ENCODE results near the gene ZNF491.
"Not testable (repeated sequence)": the region's sequence is repeated elsewhere in the genome, so short reads cannot be mapped to it uniquely, and the experiment has no call there.

ZNF491 gene

GRCh38 chr19:11806354-11807098 is 8.2 kb downstream of the ZNF491 start:
- in situ Hi-C loops (cut with MboI; ENCODE audit: low sequenced_read_pairs), result no loop called here

- in situ Hi-C loops (cut with MboI; ENCODE audit: low sequenced_read_pairs), result no loop called here
Observed at GRCh38 chr19:11807099-11807380, 8.7 kb downstream of the ZNF491 start.

- in situ Hi-C loops (cut with MboI; ENCODE audit: low sequenced_read_pairs), result no loop called here
Observed at GRCh38 chr19:11813703-11814028, 15.3 kb downstream of the ZNF491 start.

GRCh38 chr19:11814029-11814699 is 15.8 kb downstream of the ZNF491 start, which contains the start of gene ZNF440:
ZNF440 (plus strand) TSS chr19:11814273; CDS start chr19:11814448, 175 bp downstream.
- in situ Hi-C loops (cut with MboI; ENCODE audit: low sequenced_read_pairs), result no loop called here

GRCh38 chr19:11814700-11815035 is 16.3 kb downstream of the ZNF491 start:
- in situ Hi-C loops (cut with MboI; ENCODE audit: low sequenced_read_pairs), result no loop called here

GRCh38 chr19:11821474-11822109 is 23.3 kb downstream of the ZNF491 start:
- in situ Hi-C loops (cut with MboI; ENCODE audit: low sequenced_read_pairs), result no loop called here

GRCh38 chr19:11828957-11829876 is 30.9 kb downstream of the ZNF491 start:
- in situ Hi-C loops (cut with MboI; ENCODE audit: low sequenced_read_pairs), result not testable (repeated sequence)

GRCh38 chr19:11832253-11832912 is 34.1 kb downstream of the ZNF491 start:
- in situ Hi-C loops (cut with MboI; ENCODE audit: low sequenced_read_pairs), result no loop called here

GRCh38 chr19:11833541-11833940 is 35.2 kb downstream of the ZNF491 start:
- in situ Hi-C loops (cut with MboI; ENCODE audit: low sequenced_read_pairs), result no loop called here

- in situ Hi-C loops (cut with MboI; ENCODE audit: low sequenced_read_pairs), result not testable (repeated sequence)
Observed at GRCh38 chr19:11835626-11836066, 37.3 kb downstream of the ZNF491 start.

- in situ Hi-C loops (cut with MboI; ENCODE audit: low sequenced_read_pairs), result no loop called here
Observed at GRCh38 chr19:11843722-11844121, 45.4 kb downstream of the ZNF491 start.

- in situ Hi-C loops (cut with MboI; ENCODE audit: low sequenced_read_pairs), result not testable (repeated sequence)
Observed at GRCh38 chr19:11847615-11848014, 49.3 kb downstream of the ZNF491 start.

GRCh38 chr19:11848200-11848593 is 49.9 kb downstream of the ZNF491 start:
- in situ Hi-C loops (cut with MboI; ENCODE audit: low sequenced_read_pairs), result no loop called here

GRCh38 chr19:11848594-11849469 is 50.5 kb downstream of the ZNF491 start, which contains the start of gene ZNF439:
ZNF439 (plus strand) TSS chr19:11848726; CDS start chr19:11848868, 142 bp downstream.
- in situ Hi-C loops (cut with MboI; ENCODE audit: low sequenced_read_pairs), result no loop called here

GRCh38 chr19:11850289-11850688 is 52.0 kb downstream of the ZNF491 start:
- in situ Hi-C loops (cut with MboI; ENCODE audit: low sequenced_read_pairs), result not testable (repeated sequence)

GRCh38 chr19:11853358-11853757 is 55.0 kb downstream of the ZNF491 start:
- in situ Hi-C loops (cut with MboI; ENCODE audit: low sequenced_read_pairs), result no loop called here

GRCh38 chr19:11856596-11857250 is 58.4 kb downstream of the ZNF491 start:
- in situ Hi-C loops (cut with MboI; ENCODE audit: low sequenced_read_pairs), result no loop called here
